DMS114 treated with DMSO at 0.1 percent for 48 hours (cell line): Measurements from ENCODE around the gene ARR3.
"Not testable (repeated sequence)": the region's sequence is repeated elsewhere in the genome, so short reads cannot be mapped to it uniquely, and the experiment has no call there.

Experiments
- DNase-seq: peaks from one replicate; lab custom pipeline; 2025; ENCODE audit not compliant: unreplicated experiment; lab: John Stamatoyannopoulos, UW

ARR3 gene

GRCh38 chrX:70279081-70279480 is 10.9 kb downstream of the ARR3 start:
- DNase-seq = no peak

- no peak for DNase-seq
These were observed 12.4 kb downstream of the ARR3 start for GRCh38 chrX:70280573-70280972.

- DNase-seq = no peak
These were observed 13.8 kb downstream of the ARR3 start, which contains the start of gene RAB41 for GRCh38 chrX:70281951-70282350. Gene RAB41 (plus strand): TSS chrX:70282172. CDS start chrX:70282218, 46 bp downstream.

GRCh38 chrX:70289168-70289792 is 21.1 kb downstream of the ARR3 start:
- no peak for DNase-seq

GRCh38 chrX:70289793-70290770 is 21.9 kb downstream of the ARR3 start, which contains the start of the genes KIF4A and PDZD11:
Gene KIF4A (plus strand): TSS chrX:70290104. CDS start chrX:70290459, 355 bp downstream.
Gene PDZD11 (minus strand): TSS chrX:70289927. CDS start chrX:70289341, 586 bp downstream.
- peak; percentile 78 for DNase-seq

- DNase-seq = no peak
These were observed 24.7 kb downstream of the ARR3 start for GRCh38 chrX:70292788-70293187.

GRCh38 chrX:70293621-70294020 is 25.5 kb downstream of the ARR3 start:
- DNase-seq = no peak

GRCh38 chrX:70301716-70302115 is 33.6 kb downstream of the ARR3 start:
- DNase-seq = no peak

- DNase-seq = no peak
These were observed 45.4 kb downstream of the ARR3 start for GRCh38 chrX:70313503-70313902.

- DNase-seq = no peak
These were observed 54.6 kb downstream of the ARR3 start for GRCh38 chrX:70322784-70323183.

GRCh38 chrX:70323628-70324027 is 55.5 kb downstream of the ARR3 start:
- DNase-seq = not testable (repeated sequence)

- DNase-seq = no peak
These were observed 56.2 kb downstream of the ARR3 start for GRCh38 chrX:70324326-70324725.

- no peak for DNase-seq
These were observed 63.0 kb downstream of the ARR3 start for GRCh38 chrX:70331161-70331560.
